Endodermal cell (in vitro differentiated cells): Measurements from ENCODE around the gene PRKAG2. TPM values are rescaled to one million over a fixed set of nuclear protein-coding genes. Genes with fewer than 3 reads are reported as not detected.

ENCODE experiments used
- DNase-seq: peaks from one replicate; pipeline ENCODE4 v3.0.0-alpha.2; 2017
- H3K27ac ChIP-seq: 2 replicates; pipeline ENCODE4 v1.5.1; 2013; ENCODE audit warnings: mild to moderate bottlenecking, low read depth, low read length, moderate library complexity
- H3K27me3 ChIP-seq: 2 replicates; pipeline ENCODE4 v1.6.1; 2013; ENCODE audit warnings: mild to moderate bottlenecking, low read length, moderate library complexity; ENCODE audit not compliant: insufficient read depth, control insufficient read depth, poor library complexity, severe bottlenecking
- H3K36me3 ChIP-seq: 2 replicates; pipeline ENCODE4 v1.7.0; 2013; ENCODE audit warnings: mild to moderate bottlenecking, low read length, moderate library complexity; ENCODE audit not compliant: control insufficient read depth, insufficient read depth
- H3K4me1 ChIP-seq: one replicate; pipeline ENCODE4 v1.7.0; 2013; ENCODE audit warnings: low read length; ENCODE audit not compliant: control insufficient read depth, insufficient read depth
- H3K4me3 ChIP-seq: 2 replicates; pipeline ENCODE4 v1.5.1; 2013; ENCODE audit warnings: mild to moderate bottlenecking, low read length, moderate library complexity
- H3K9ac ChIP-seq: 2 replicates; pipeline ENCODE4 v1.6.1; 2013; ENCODE audit warnings: mild to moderate bottlenecking, low read length, moderate library complexity; ENCODE audit not compliant: poor library complexity, severe bottlenecking; ENCODE audit errors: extremely low read depth
- H3K9me3 ChIP-seq: 2 replicates; pipeline ENCODE4 v1.6.1; 2013; ENCODE audit warnings: mild to moderate bottlenecking, low read length, moderate library complexity; ENCODE audit not compliant: control insufficient read depth
- H3K27ac Mint-ChIP-seq: 2 replicates; pipeline ENCODE4 v1.8.0; 2020; ENCODE audit warnings: mixed read lengths
- H3K27me3 Mint-ChIP-seq: 2 replicates; pipeline ENCODE4 v1.8.0; 2021; ENCODE audit warnings: mild to moderate bottlenecking, mixed read lengths; ENCODE audit not compliant: insufficient read depth
- H3K36me3 Mint-ChIP-seq: 2 replicates; pipeline ENCODE4 v1.8.0; 2020; ENCODE audit warnings: low read depth, mixed read lengths
- H3K4me1 Mint-ChIP-seq: 2 replicates; pipeline ENCODE4 v1.8.0; 2020; ENCODE audit warnings: mixed read lengths
- H3K4me3 Mint-ChIP-seq: 2 replicates; pipeline ENCODE4 v1.8.0; 2020; ENCODE audit warnings: mild to moderate bottlenecking, moderate library complexity, mixed read lengths
- H3K9me3 Mint-ChIP-seq: 2 replicates; pipeline ENCODE4 v1.8.0; 2020; ENCODE audit warnings: mild to moderate bottlenecking, mixed read lengths
- WGBS, 2 experiments: methylation state at CpG; one replicate each; pipeline versions ENCODE4 v1.1.5 to v1.1.7; 2013; ENCODE audit warnings: missing lambda C conversion rate in 2 of 2, mixed read lengths in 1 of 2; ENCODE audit not compliant: insufficient coverage in 1 of 2, insufficient read length in 1 of 2; 5-methylcytosine and 5-hydroxymethylcytosine counted together
- total RNA-seq, 2 donors: library from RNA; stranded (reverse); fragmentation: NEBNext Ultra II Directional in 1 of 2; extraction: Animal tissue kit (Norgen Biotek cat#: 25700) in 1 of 2; gene quantifications; 2 replicates in 1 of 2; 3 replicates in 1 of 2; pipeline ENCODE4 v1.2.1, GENCODE V29; 2021
- TF ChIP-seq, protein P1 (sequence below): fragments of 200-600 bp; sonication (generic); conservative IDR thresholded peaks from 2 replicates; pipeline ENCODE4 v1.5.0; 2021; ENCODE audit warnings: antibody characterized with exemption, mild to moderate bottlenecking

Gene PRKAG2
- total RNA-seq, 2 donors from 2014 or later, result 17.2 to 20.7 TPM

- Mint-ChIP-seq H3K27ac (no peak overlapping the region), H3K4me3 (no peak overlapping the region), H3K27me3 (no peaks in the 10 kb centered on the region), H3K36me3 (no peaks in the 10 kb centered on the region), H3K9me3 (no peaks in the 10 kb centered on the region), H3K4me1 (no peaks in the 10 kb centered on the region)
- no peak overlapping the region for H3K4me3 ChIP-seq
- no peak overlapping the region for H3K9ac ChIP-seq
- no peaks in the 10 kb centered on the region for H3K9me3 ChIP-seq
- H3K27me3 ChIP-seq, result no peaks in the 10 kb centered on the region
- H3K36me3 ChIP-seq, result no peaks in the 10 kb centered on the region
- H3K27ac ChIP-seq, result no peak overlapping the region
- WGBS, 2 experiments, result 91 to 100% methylated on average over 3 of the region's 3 CpGs
- DNase-seq, result no peak
- H3K4me1 ChIP-seq, result no peaks in the 10 kb centered on the region
- TF ChIP-seq, protein P1, sequence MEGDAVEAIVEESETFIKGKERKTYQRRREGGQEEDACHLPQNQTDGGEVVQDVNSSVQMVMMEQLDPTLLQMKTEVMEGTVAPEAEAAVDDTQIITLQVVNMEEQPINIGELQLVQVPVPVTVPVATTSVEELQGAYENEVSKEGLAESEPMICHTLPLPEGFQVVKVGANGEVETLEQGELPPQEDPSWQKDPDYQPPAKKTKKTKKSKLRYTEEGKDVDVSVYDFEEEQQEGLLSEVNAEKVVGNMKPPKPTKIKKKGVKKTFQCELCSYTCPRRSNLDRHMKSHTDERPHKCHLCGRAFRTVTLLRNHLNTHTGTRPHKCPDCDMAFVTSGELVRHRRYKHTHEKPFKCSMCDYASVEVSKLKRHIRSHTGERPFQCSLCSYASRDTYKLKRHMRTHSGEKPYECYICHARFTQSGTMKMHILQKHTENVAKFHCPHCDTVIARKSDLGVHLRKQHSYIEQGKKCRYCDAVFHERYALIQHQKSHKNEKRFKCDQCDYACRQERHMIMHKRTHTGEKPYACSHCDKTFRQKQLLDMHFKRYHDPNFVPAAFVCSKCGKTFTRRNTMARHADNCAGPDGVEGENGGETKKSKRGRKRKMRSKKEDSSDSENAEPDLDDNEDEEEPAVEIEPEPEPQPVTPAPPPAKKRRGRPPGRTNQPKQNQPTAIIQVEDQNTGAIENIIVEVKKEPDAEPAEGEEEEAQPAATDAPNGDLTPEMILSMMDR, result no peak
Measured at GRCh38 chr7:151711435-151711872, 165.5 kb downstream of the PRKAG2 start.

DNA sequence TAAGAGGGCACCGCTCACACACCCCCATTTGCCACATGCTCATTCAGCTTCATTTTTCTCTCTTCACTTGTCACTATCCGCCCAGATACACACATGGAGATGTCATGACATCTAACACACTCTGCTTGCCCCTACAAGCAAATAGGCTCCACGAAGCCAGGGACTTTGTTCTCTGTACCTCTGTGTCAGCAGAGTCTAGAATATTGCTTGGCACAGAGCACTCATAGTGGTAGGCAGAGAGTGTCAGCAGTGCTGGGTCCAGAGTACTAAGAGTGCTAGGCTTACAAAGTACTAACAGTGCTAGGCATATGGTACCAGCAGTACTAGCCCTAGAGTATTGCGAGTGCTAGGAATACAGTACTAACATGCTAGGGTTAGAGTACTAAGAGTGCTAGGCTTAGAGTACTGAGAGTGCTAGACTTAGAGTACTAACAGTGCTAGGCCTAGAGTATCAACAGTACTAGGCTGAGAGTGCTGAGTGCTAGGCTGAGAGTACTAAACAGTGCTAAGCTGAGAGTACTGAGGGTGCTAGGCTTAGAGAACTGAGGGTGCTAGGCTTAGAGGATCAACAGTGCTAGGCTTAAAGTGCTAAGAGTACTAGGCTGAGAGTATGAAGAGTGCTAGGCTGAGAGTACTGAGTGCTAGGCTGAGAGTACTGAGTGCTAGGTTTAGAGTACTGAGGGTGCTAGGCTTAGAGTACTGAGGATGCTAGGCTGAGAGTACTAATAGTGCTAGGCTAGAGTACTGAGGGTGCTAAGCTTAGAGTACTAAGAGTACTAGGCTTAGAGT lies 166.1 kb downstream of the PRKAG2 start:
- Histone ChIP-seq H3K9ac (no peak overlapping the region), H3K4me1 (no peaks in the 10 kb centered on the region), H3K9me3 (no peaks in the 10 kb centered on the region), H3K27ac (no peak overlapping the region), H3K36me3 (no peaks in the 10 kb centered on the region), H3K27me3 (no peaks in the 10 kb centered on the region), H3K4me3 (no peak overlapping the region)
- no peaks in the 10 kb centered on the region for H3K9me3 Mint-ChIP-seq
- H3K27ac Mint-ChIP-seq, result no peak overlapping the region
- no peak for DNase-seq
- H3K36me3 Mint-ChIP-seq, result no peaks in the 10 kb centered on the region
- TF ChIP-seq, protein P1, result no peak
- no peak overlapping the region for H3K4me3 Mint-ChIP-seq
- 90 to 94% methylated on average over 3 to 4 of the region's 4 CpGs for WGBS, 2 experiments
- peaks cover 2% of the 10 kb centered on the region for H3K27me3 Mint-ChIP-seq
- peaks cover 1% of the 10 kb centered on the region for H3K4me1 Mint-ChIP-seq

GRCh38 chr7:151710121-151710640 lies 166.7 kb downstream of the PRKAG2 start:
- no peak for DNase-seq
- H3K36me3 Mint-ChIP-seq, result no peaks in the 10 kb centered on the region
- H3K9me3 ChIP-seq, result no peaks in the 10 kb centered on the region
- H3K27ac Mint-ChIP-seq, result no peak overlapping the region
- peaks cover 8% of the 10 kb centered on the region for H3K4me1 Mint-ChIP-seq
- WGBS, 2 experiments, result 94 to 96% methylated on average over 10 to 18 of the region's 18 CpGs
- no peak overlapping the region for H3K27ac ChIP-seq
- H3K27me3 ChIP-seq, result no peaks in the 10 kb centered on the region
- H3K36me3 ChIP-seq, result no peaks in the 10 kb centered on the region
- H3K27me3 Mint-ChIP-seq, result peaks cover 2% of the 10 kb centered on the region
- no peak overlapping the region for H3K9ac ChIP-seq
- no peak overlapping the region for H3K4me3 Mint-ChIP-seq
- no peaks in the 10 kb centered on the region for H3K9me3 Mint-ChIP-seq
- H3K4me1 ChIP-seq, result peaks cover under 1% of the 10 kb centered on the region
- TF ChIP-seq, protein P1, result no peak
- H3K4me3 ChIP-seq, result no peak overlapping the region
